NCI-H510A treated with DMSO at 0.1 percent for 48 hours (cell line): ENCODE data around the gene NELL1.
"Not testable (repeated sequence)": the region's sequence is repeated elsewhere in the genome, so short reads cannot be mapped to it uniquely, and the experiment has no call there.

Experiments used
- DNase-seq: peaks from one replicate; lab custom pipeline; 2025; lab: John Stamatoyannopoulos, UW

NELL1 gene

GRCh38 chr11:21205205-21205604 is 535.8 kb downstream of the NELL1 start:
- no peak for DNase-seq

- DNase-seq: no peak
Measured at GRCh38 chr11:21225860-21226259, 556.5 kb downstream of the NELL1 start.

GRCh38 chr11:21229224-21229623 is 559.8 kb downstream of the NELL1 start:
- DNase-seq: no peak

- DNase-seq: no peak
Measured at GRCh38 chr11:21250196-21250595, 580.8 kb downstream of the NELL1 start.

GRCh38 chr11:21254055-21254454 is 584.7 kb downstream of the NELL1 start:
- DNase-seq: no peak

GRCh38 chr11:21254790-21255189 is 585.4 kb downstream of the NELL1 start:
- DNase-seq: no peak

- no peak for DNase-seq
Measured at GRCh38 chr11:21257461-21257860, 588.1 kb downstream of the NELL1 start.

GRCh38 chr11:21258414-21258813 is 589.0 kb downstream of the NELL1 start:
- no peak for DNase-seq

- no peak for DNase-seq
Measured at GRCh38 chr11:21260101-21260500, 590.7 kb downstream of the NELL1 start.

GRCh38 chr11:21262992-21263391 is 593.6 kb downstream of the NELL1 start:
- no peak for DNase-seq

- no peak for DNase-seq
Measured at GRCh38 chr11:21264125-21264524, 594.7 kb downstream of the NELL1 start.

- DNase-seq: no peak
Measured at GRCh38 chr11:21268036-21268435, 598.6 kb downstream of the NELL1 start.

GRCh38 chr11:21272139-21272538 is 602.8 kb downstream of the NELL1 start:
- not testable (repeated sequence) for DNase-seq

- DNase-seq: no peak
Measured at GRCh38 chr11:21278840-21279239, 609.5 kb downstream of the NELL1 start.

- DNase-seq: no peak
Measured at GRCh38 chr11:21285104-21285503, 615.7 kb downstream of the NELL1 start.

- peak; percentile 6 for DNase-seq
Measured at GRCh38 chr11:21289686-21290085, 620.3 kb downstream of the NELL1 start.

- DNase-seq: no peak
Measured at GRCh38 chr11:21295508-21295907, 626.1 kb downstream of the NELL1 start.

- DNase-seq: no peak
Measured at GRCh38 chr11:21301981-21302380, 632.6 kb downstream of the NELL1 start.

GRCh38 chr11:21306739-21307358 is 637.5 kb downstream of the NELL1 start:
- no peak for DNase-seq

- DNase-seq: no peak
Measured at GRCh38 chr11:21307874-21308273, 638.5 kb downstream of the NELL1 start.

- no peak for DNase-seq
Measured at GRCh38 chr11:21316591-21316990, 647.2 kb downstream of the NELL1 start.

- DNase-seq: no peak
Measured at GRCh38 chr11:21321072-21321471, 651.7 kb downstream of the NELL1 start.

- DNase-seq: no peak
Measured at GRCh38 chr11:21321530-21321929, 652.1 kb downstream of the NELL1 start.

- no peak for DNase-seq
Measured at GRCh38 chr11:21323617-21324016, 654.2 kb downstream of the NELL1 start.

- no peak for DNase-seq
Measured at GRCh38 chr11:21343204-21343603, 673.8 kb downstream of the NELL1 start.
